H1 (cell line): ENCODE results near the gene RARRES2. TPM values are rescaled to one million over a fixed set of nuclear protein-coding genes. Genes with fewer than 3 reads are reported as not detected.

Experiments used
- CTCF ChIA-PET: fragments of 300-600 bp; sonication (Branson Sonifier 250); formaldehyde crosslinking; loops from one replicate; lab custom pipeline; 2021; ENCODE audit not compliant: partially characterized antibody; lab: Charles Lee
- POLR2A ChIA-PET: fragments of 300-600 bp; sonication (Branson Sonifier 250); formaldehyde crosslinking; loops from one replicate; lab custom pipeline; 2021; ENCODE audit warnings: inconsistent platforms; ENCODE audit not compliant: partially characterized antibody; lab: Charles Lee
- DNase-seq, 2 experiments: peaks; one replicate each; pipeline versions ENCODE4 v3.0.0 to v3.0.0-alpha.2; 2010 to 2022; ENCODE audit warnings: low spot score in 2 of 2, low read depth in 1 of 2, mixed read lengths in 1 of 2
- FAIRE-seq: peaks from 2 replicates; lab custom pipeline; 2011; peaks lifted over from hg19 to GRCh38; lab: Jason Lieb, UNC
- H2AFZ ChIP-seq: 2 replicates; pipeline ENCODE4 v1.8.1; 2012; ENCODE audit warnings: low read length, inconsistent platforms
- H2AK5ac ChIP-seq: 2 replicates; pipeline ENCODE4 v1.6.1; 2013; ENCODE audit warnings: low read depth, low read length
- H2BK120ac ChIP-seq: replicated peaks from 2 replicates; pipeline ENCODE3; 2013; ENCODE audit warnings: low read depth, low read length, inconsistent platforms
- H2BK12ac ChIP-seq: 2 replicates; pipeline ENCODE4 v1.6.1; 2013; ENCODE audit warnings: low read depth, low read length
- H2BK15ac ChIP-seq: 2 replicates; pipeline ENCODE4 v1.6.1; 2013; ENCODE audit warnings: low read length
- H2BK20ac ChIP-seq: 2 replicates; pipeline ENCODE4 v1.6.1; 2013; ENCODE audit warnings: low read length
- H2BK5ac ChIP-seq: 2 replicates; pipeline ENCODE4 v1.6.1; 2013; ENCODE audit warnings: low read depth, low read length
- H3K14ac ChIP-seq: 2 replicates; pipeline ENCODE4 v1.6.1; 2013; ENCODE audit warnings: inconsistent platforms; ENCODE audit not compliant: insufficient read length
- H3K18ac ChIP-seq: 2 replicates; pipeline ENCODE4 v1.6.1; 2013; ENCODE audit warnings: low read length; ENCODE audit errors: extremely low read depth
- H3K23ac ChIP-seq: 2 replicates; pipeline ENCODE4 v1.6.1; 2013; ENCODE audit warnings: inconsistent platforms; ENCODE audit not compliant: insufficient read length
- H3K23me2 ChIP-seq: 2 replicates; pipeline ENCODE4 v1.6.1; 2013; ENCODE audit warnings: low read depth, low read length
- H3K27ac ChIP-seq: 2 replicates; pipeline ENCODE4 v1.6.1; 2011; ENCODE audit warnings: low read depth, low read length, inconsistent platforms
- H3K27me3 ChIP-seq, 4 experiments: replicated peaks in 1 of 4; 1 replicate in 1 of 4; 2 replicates in 3 of 4; pipeline versions ENCODE4 v1.6.1 to v1.8.1; 2011 to 2013; ENCODE audit warnings: low read length in 3 of 4, mild to moderate bottlenecking in 3 of 4, inconsistent platforms in 2 of 4, mixed read lengths in 2 of 4, moderate library complexity in 1 of 4; ENCODE audit not compliant: control insufficient read depth in 3 of 4, insufficient read depth in 3 of 4; ENCODE audit errors: extremely low read depth in 1 of 4
- H3K36me3 ChIP-seq, 4 experiments: 2 replicates each; pipeline versions ENCODE4 v1.6.1 to v1.8.1; 2011 to 2013; ENCODE audit warnings: mild to moderate bottlenecking in 4 of 4, low read length in 3 of 4, moderate library complexity in 2 of 4, control low read depth in 1 of 4, inconsistent platforms in 1 of 4; ENCODE audit not compliant: insufficient read depth in 4 of 4, control insufficient read depth in 2 of 4
- H3K4ac ChIP-seq: replicated peaks from 2 replicates; pipeline ENCODE3; 2013; ENCODE audit warnings: low read length, low read depth, mixed read lengths, inconsistent platforms; ENCODE audit not compliant: insufficient read length
- H3K4me1 ChIP-seq, 4 experiments: replicated peaks in 1 of 4; 1 replicate in 1 of 4; 2 replicates in 3 of 4; pipeline versions ENCODE4 v1.6.1 to v1.8.1; 2011 to 2013; ENCODE audit warnings: low read length in 3 of 4, inconsistent platforms in 2 of 4, mixed read lengths in 1 of 4; ENCODE audit not compliant: insufficient read depth in 4 of 4, control insufficient read depth in 3 of 4
- H3K4me2 ChIP-seq, 2 experiments: 2 replicates each; pipeline versions ENCODE4 v1.6.1 to v1.8.1; 2011 to 2013; ENCODE audit warnings: low read depth in 2 of 2, low read length in 2 of 2, control low read depth in 1 of 2, inconsistent platforms in 1 of 2, mild to moderate bottlenecking in 1 of 2; ENCODE audit not compliant: insufficient read depth in 1 of 2
- H3K4me3 ChIP-seq, 4 experiments: fragments of 200-600, 300-600 bp in 1 of 4; sonication (generic), shearing (Covaris generic), sonication (Bioruptor Twin) in 1 of 4; 2 replicates each; pipeline versions ENCODE4 v1.5.1 to v1.8.1; 2011 to 2016; ENCODE audit warnings: low read length in 4 of 4, low read depth in 3 of 4, control low read depth in 2 of 4, inconsistent platforms in 2 of 4, mild to moderate bottlenecking in 2 of 4, mixed read lengths in 1 of 4, moderate library complexity in 1 of 4; ENCODE audit not compliant: insufficient read depth in 2 of 4; ENCODE audit errors: extremely low read depth in 1 of 4
- H3K56ac ChIP-seq: replicated peaks from 2 replicates; pipeline ENCODE3; 2013; ENCODE audit warnings: low read depth, mild to moderate bottlenecking, mixed read lengths, low read length, inconsistent platforms; ENCODE audit not compliant: insufficient read length
- H3K79me1 ChIP-seq: 2 replicates; pipeline ENCODE4 v1.6.1; 2013; ENCODE audit warnings: low read depth, low read length, control low read depth
- H3K79me2 ChIP-seq, 2 experiments: 2 replicates each; pipeline versions ENCODE4 v1.6.1 to v1.8.1; 2012 to 2013; ENCODE audit warnings: low read length in 2 of 2, mild to moderate bottlenecking in 2 of 2, inconsistent platforms in 1 of 2; ENCODE audit not compliant: insufficient read depth in 2 of 2, control insufficient read depth in 1 of 2
- H3K9ac ChIP-seq, 4 experiments: replicated peaks in 1 of 4; 1 replicate in 1 of 4; 2 replicates in 3 of 4; pipeline versions ENCODE4 v1.6.1 to v1.8.1; 2011 to 2013; ENCODE audit warnings: low read depth in 3 of 4, low read length in 3 of 4, control low read depth in 2 of 4, mild to moderate bottlenecking in 2 of 4, moderate library complexity in 2 of 4, inconsistent platforms in 1 of 4; ENCODE audit errors: extremely low read depth in 1 of 4
- H3K9me3 ChIP-seq, 2 experiments: 2 replicates each; pipeline versions ENCODE4 v1.6.1 to v1.8.1; 2012 to 2013; ENCODE audit warnings: mild to moderate bottlenecking in 2 of 2, moderate library complexity in 2 of 2, control low read depth in 1 of 2, inconsistent platforms in 1 of 2, low read depth in 1 of 2, low read length in 1 of 2, mixed read lengths in 1 of 2; ENCODE audit not compliant: insufficient read depth in 2 of 2
- H4K20me1 ChIP-seq, 2 experiments: replicated peaks in 1 of 2; 2 replicates each; pipeline versions ENCODE3 to v1.8.1; 2011 to 2013; ENCODE audit warnings: inconsistent platforms in 2 of 2, low read length in 2 of 2, mild to moderate bottlenecking in 1 of 2; ENCODE audit not compliant: insufficient read depth in 2 of 2, control insufficient read depth in 1 of 2
- H4K5ac ChIP-seq: 2 replicates; pipeline ENCODE4 v1.6.1; 2013; ENCODE audit warnings: low read length, low read depth, mixed read lengths, inconsistent platforms; ENCODE audit not compliant: insufficient read length
- H4K8ac ChIP-seq: 2 replicates; pipeline ENCODE4 v1.8.0; 2013; ENCODE audit warnings: mild to moderate bottlenecking, moderate library complexity, low read length, inconsistent platforms; ENCODE audit not compliant: insufficient read depth; ENCODE audit errors: extremely low read depth
- H4K91ac ChIP-seq: replicated peaks from 2 replicates; pipeline ENCODE3; 2013; ENCODE audit warnings: low read length, mixed read lengths, inconsistent platforms; ENCODE audit not compliant: insufficient read length
- EP300 ChIP-seq, 2 experiments: IDR thresholded peaks; 1 replicate in 1 of 2; 2 replicates in 1 of 2; pipeline ENCODE4 v1.6.1; 2011 to 2012; ENCODE audit warnings: low read depth in 2 of 2, low read length in 2 of 2, mild to moderate bottlenecking in 2 of 2, borderline replicate concordance in 1 of 2, inconsistent platforms in 1 of 2, moderate library complexity in 1 of 2
- GABPA ChIP-seq: IDR thresholded peaks from 2 replicates; pipeline ENCODE4 v1.6.1; 2011; ENCODE audit warnings: mild to moderate bottlenecking, low read length, moderate library complexity, borderline replicate concordance; ENCODE audit not compliant: insufficient read depth
- ZNF274 ChIP-seq: IDR thresholded peaks from 2 replicates; pipeline ENCODE4 v1.7.0; 2012; ENCODE audit warnings: low read length, borderline replicate concordance; ENCODE audit errors: extremely low read depth
- WGBS, 2 experiments: shearing (Covaris generic) in 1 of 2; methylation state at CpG; one replicate each; pipeline versions ENCODE4 v1.1.6 to v1.1.7; 2013 to 2015; ENCODE audit warnings: low lambda C conversion rate in 2 of 2, mixed read lengths in 2 of 2, inconsistent platforms in 1 of 2, low coverage in 1 of 2, missing lambda C conversion rate in 1 of 2; ENCODE audit not compliant: insufficient replicate concordance in 2 of 2, insufficient coverage in 1 of 2, insufficient read length in 1 of 2; ENCODE audit errors: extremely low coverage in 1 of 2, missing lambda C conversion rate in 1 of 2; 5-methylcytosine and 5-hydroxymethylcytosine counted together
- polyA plus RNA-seq, 7 experiments: library from polyadenylated mRNA; depleted of rRNA in 3 of 7; stranded (reverse) in 5 of 7; unstranded in 2 of 7; fragments of >200 nt in 5 of 7; fragments of 200-250 nt in 2 of 7; gene quantifications; 1 replicate in 5 of 7; 2 replicates in 1 of 7; 4 replicates in 1 of 7; pipeline versions ENCODE4 v1.2.1 to v1.2.3, GENCODE V29; 2011 to 2013; ENCODE audit warnings: missing spikeins in 2 of 7, mixed read lengths in 2 of 7
- total RNA-seq: library from RNA; stranded (reverse); fragmentation: NEBNext Ultra II Directional; extraction: Animal tissue kit (Norgen Biotek cat#: 25700); gene quantifications from 2 replicates; pipeline ENCODE4 v1.2.1, GENCODE V29; 2021
- TF ChIP-seq, protein P1 (sequence below): IDR thresholded peaks from 2 replicates; pipeline ENCODE4 v1.6.1; 2012; ENCODE audit warnings: inconsistent platforms

Gene RARRES2
- total and polyA plus RNA-seq, 2 of the 8 experiments (the other 6 are each of a cell fraction or from before 2014, with no cell fraction given) = 254 to 441 TPM

- peak overlapping the region; percentile 91 for H2AK5ac ChIP-seq
- POLR2A ChIA-PET = interaction anchor here (0.6 to 7.8 kb wide), 8 partner anchors 9 to 283 kb away, joined by 3 to 93 read pairs (median 14); partner anchors contain the start of gene REPIN1
- H3K79me2 ChIP-seq = peaks cover 0 to 48% of the 10 kb centered on the region in 2 experiments; a peak in 3 of 4 replicates
- no peak overlapping the region for H4K8ac ChIP-seq
- no peak overlapping the region for H3K4me2 ChIP-seq
- no peak overlapping the region for H2BK20ac ChIP-seq
- FAIRE-seq (no peak), DNase-seq (no peak)
- H3K4me1 ChIP-seq = peaks cover 12 to 29% (median 16%) of the 10 kb centered on the region in 4 experiments
- H3K27ac ChIP-seq = no peak overlapping the region
- H3K4me3 ChIP-seq = no peak overlapping the region
- H2AFZ ChIP-seq = no peak overlapping the region
- no peak overlapping the region for H3K56ac ChIP-seq
- no peak overlapping the region for H2BK120ac ChIP-seq
- no peaks in the 10 kb centered on the region for H3K9me3 ChIP-seq
- no peak overlapping the region for H3K18ac ChIP-seq
- CTCF ChIA-PET = interaction anchor here (1.3 kb wide), 1 partner anchor 18 kb away, joined by 3 read pairs; no protein-coding TSS in a partner anchor
- H3K36me3 ChIP-seq = peaks cover 13 to 31% (median 21%) of the 10 kb centered on the region in 4 experiments
- H3K23ac ChIP-seq = no peak overlapping the region
- H4K20me1 ChIP-seq = peaks cover 0 to 11% of the 10 kb centered on the region in 2 experiments
- H2BK15ac ChIP-seq = peak overlapping the region; percentile 97
- H3K79me1 ChIP-seq = peaks cover 17% of the 10 kb centered on the region
- H2BK5ac ChIP-seq = peak overlapping the region; percentile 78
- 82% methylated on average over 6 of the region's 6 CpGs; no CpG with 5 or more reads in 1 of the 2 experiments for WGBS, 2 experiments
- no peak overlapping the region for H3K9ac ChIP-seq
- H4K91ac ChIP-seq = peak overlapping the region; percentile 8
- H3K4ac ChIP-seq = no peak overlapping the region
- H3K14ac ChIP-seq = no peak overlapping the region
- peaks cover 11% of the 10 kb centered on the region for H3K23me2 ChIP-seq
- H4K5ac ChIP-seq = no peak overlapping the region
- H3K27me3 ChIP-seq = no peaks in the 10 kb centered on the region
- peak overlapping the region; percentile 80; the same call in 1 of the 2 replicates for H2BK12ac ChIP-seq
- no peak for TF ChIP-seq GABPA
- no peak for TF ChIP-seq EP300 (IDR thresholded peaks at IDR 0.05; ENCODE audit: borderline replicate concordance in 1 of 2, low read depth in 2 of 2, low read length in 2 of 2)
- TF ChIP-seq, protein P1, sequence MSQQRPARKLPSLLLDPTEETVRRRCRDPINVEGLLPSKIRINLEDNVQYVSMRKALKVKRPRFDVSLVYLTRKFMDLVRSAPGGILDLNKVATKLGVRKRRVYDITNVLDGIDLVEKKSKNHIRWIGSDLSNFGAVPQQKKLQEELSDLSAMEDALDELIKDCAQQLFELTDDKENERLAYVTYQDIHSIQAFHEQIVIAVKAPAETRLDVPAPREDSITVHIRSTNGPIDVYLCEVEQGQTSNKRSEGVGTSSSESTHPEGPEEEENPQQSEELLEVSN = no peak
- no peak for TF ChIP-seq ZNF274
These were observed 35.1 kb upstream of the RARRES2 start for GRCh38 chr7:150376560-150376959.
